Measurements from ENCODE around the gene EFNA4. TPM values are rescaled to one million over a fixed set of nuclear protein-coding genes. Genes with fewer than 3 reads are reported as not detected.

Gene EFNA4
- total and polyA plus RNA-seq, 3 donors from 2014 or later = 5.3 to 6.9 (median 6.0) TPM

DNA sequence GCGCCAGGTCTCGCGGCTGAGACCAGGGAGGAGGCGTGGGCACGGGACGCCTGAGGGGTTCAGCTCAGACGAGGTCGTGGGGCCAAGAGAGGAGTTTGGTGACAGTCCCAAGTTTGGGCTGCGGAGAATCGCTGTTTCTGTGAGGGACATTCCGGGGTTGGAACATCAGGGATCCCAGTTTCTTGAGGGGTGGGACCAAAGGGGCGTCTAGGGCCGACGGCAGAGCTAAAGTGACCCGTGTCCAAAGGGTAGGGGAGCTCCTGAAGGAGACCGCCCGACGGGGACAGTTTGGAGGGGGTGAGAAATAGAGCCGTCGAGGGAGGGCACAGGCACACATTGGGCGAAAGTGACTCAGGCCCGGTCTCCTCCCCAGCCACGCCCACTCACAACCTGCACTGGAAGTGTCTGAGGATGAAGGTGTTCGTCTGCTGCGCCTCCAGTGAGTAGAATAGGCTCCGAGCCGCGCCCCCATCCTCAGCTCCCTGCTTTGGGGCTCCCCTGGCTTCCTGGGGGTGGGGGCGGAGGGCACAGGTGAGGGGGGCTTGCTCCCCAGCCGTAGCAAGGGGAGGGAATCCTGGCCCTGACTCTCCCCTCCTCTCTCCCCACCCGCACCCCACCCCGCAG, 22.1 kb downstream of the EFNA4 start:
- no peaks in the 10 kb centered on the region for H3K9me3 ChIP-seq
- TF ChIP-seq, protein P1, sequence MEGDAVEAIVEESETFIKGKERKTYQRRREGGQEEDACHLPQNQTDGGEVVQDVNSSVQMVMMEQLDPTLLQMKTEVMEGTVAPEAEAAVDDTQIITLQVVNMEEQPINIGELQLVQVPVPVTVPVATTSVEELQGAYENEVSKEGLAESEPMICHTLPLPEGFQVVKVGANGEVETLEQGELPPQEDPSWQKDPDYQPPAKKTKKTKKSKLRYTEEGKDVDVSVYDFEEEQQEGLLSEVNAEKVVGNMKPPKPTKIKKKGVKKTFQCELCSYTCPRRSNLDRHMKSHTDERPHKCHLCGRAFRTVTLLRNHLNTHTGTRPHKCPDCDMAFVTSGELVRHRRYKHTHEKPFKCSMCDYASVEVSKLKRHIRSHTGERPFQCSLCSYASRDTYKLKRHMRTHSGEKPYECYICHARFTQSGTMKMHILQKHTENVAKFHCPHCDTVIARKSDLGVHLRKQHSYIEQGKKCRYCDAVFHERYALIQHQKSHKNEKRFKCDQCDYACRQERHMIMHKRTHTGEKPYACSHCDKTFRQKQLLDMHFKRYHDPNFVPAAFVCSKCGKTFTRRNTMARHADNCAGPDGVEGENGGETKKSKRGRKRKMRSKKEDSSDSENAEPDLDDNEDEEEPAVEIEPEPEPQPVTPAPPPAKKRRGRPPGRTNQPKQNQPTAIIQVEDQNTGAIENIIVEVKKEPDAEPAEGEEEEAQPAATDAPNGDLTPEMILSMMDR (IDR thresholded peaks at IDR 0.05) = no peak
- no peak for TF ChIP-seq POLR2A (IDR thresholded peaks at IDR 0.05)
- H3K4me1 ChIP-seq = peaks cover 31% of the 10 kb centered on the region
- peak overlapping the region; percentile 69 to 71 for H3K4me3 ChIP-seq
- intact Hi-C loops (cut with DNase I; ENCODE audit: low total_unique reads) = no loop called here
- H3K27me3 ChIP-seq = no peaks in the 10 kb centered on the region
- 0 to 1% methylated on average over 22 to 30 of the region's 32 CpGs for WGBS, 2 donors
- H3K36me3 ChIP-seq (ENCODE audit: low read depth, missing control alignments) = no peaks in the 10 kb centered on the region
- peak overlapping the region; percentile 83 to 94 for H3K27ac ChIP-seq
- DNase-seq = peak; percentile 56

GRCh38 chr1:155086128-155086741, 22.7 kb downstream of the EFNA4 start:
- no peaks in the 10 kb centered on the region for H3K27me3 ChIP-seq
- no peaks in the 10 kb centered on the region for H3K36me3 ChIP-seq (ENCODE audit: low read depth, missing control alignments)
- H3K4me1 ChIP-seq = peaks cover 25% of the 10 kb centered on the region
- WGBS, 2 donors = 19 to 50% methylated on average over 7 to 17 of the region's 24 CpGs
- peak; percentile 84 for DNase-seq
- TF ChIP-seq POLR2A (IDR thresholded peaks at IDR 0.05) = no peak
- TF ChIP-seq, protein P1 (IDR thresholded peaks at IDR 0.05) = peak; percentile 97 to 100 (median 98)
- H3K27ac ChIP-seq = no peak overlapping the region
- intact Hi-C loops (cut with DNase I; ENCODE audit: low total_unique reads) = no loop called here
- H3K4me3 ChIP-seq = peak overlapping the region in 1 of 2 donors; percentile 71
- H3K9me3 ChIP-seq = no peaks in the 10 kb centered on the region

DNA sequence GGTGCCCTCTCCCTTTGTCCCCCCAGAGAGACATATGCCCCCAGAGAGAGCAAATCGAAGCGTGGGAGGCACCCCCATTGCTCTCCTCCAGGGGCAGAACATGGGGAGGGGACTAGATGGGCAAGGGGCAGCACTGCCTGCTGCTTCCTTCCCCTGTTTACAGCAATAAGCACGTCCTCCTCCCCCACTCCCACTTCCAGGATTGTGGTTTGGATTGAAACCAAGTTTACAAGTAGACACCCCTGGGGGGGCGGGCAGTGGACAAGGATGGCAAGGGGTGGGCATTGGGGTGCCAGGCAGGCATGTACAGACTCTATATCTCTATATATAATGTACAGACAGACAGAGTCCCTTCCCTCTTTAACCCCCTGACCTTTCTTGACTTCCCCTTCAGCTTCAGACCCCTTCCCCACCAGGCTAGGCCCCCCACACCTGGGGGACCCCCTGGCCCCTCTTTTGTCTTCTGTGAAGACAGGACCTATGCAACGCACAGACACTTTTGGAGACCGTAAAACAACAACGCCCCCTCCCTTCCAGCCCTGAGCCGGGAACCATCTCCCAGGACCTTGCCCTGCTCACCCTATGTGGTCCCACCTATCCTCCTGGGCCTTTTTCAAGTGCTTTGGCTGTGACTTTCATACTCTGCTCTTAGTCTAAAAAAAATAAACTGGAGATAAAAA, 23.5 kb downstream of the EFNA4 start:
- H3K36me3 ChIP-seq (ENCODE audit: low read depth, missing control alignments) = no peaks in the 10 kb centered on the region
- H3K9me3 ChIP-seq = no peaks in the 10 kb centered on the region
- DNase-seq = no peak
- H3K27ac ChIP-seq = no peak overlapping the region
- intact Hi-C loops (cut with DNase I; ENCODE audit: low total_unique reads) = no loop called here
- no peak for TF ChIP-seq POLR2A (IDR thresholded peaks at IDR 0.05)
- TF ChIP-seq, protein P1 (IDR thresholded peaks at IDR 0.05) = no peak
- WGBS, 2 donors = 53 to 58% methylated on average over 7 to 8 of the region's 8 CpGs
- H3K4me1 ChIP-seq = peaks cover 21% of the 10 kb centered on the region
- H3K27me3 ChIP-seq = no peaks in the 10 kb centered on the region
- no peak overlapping the region for H3K4me3 ChIP-seq

DNA sequence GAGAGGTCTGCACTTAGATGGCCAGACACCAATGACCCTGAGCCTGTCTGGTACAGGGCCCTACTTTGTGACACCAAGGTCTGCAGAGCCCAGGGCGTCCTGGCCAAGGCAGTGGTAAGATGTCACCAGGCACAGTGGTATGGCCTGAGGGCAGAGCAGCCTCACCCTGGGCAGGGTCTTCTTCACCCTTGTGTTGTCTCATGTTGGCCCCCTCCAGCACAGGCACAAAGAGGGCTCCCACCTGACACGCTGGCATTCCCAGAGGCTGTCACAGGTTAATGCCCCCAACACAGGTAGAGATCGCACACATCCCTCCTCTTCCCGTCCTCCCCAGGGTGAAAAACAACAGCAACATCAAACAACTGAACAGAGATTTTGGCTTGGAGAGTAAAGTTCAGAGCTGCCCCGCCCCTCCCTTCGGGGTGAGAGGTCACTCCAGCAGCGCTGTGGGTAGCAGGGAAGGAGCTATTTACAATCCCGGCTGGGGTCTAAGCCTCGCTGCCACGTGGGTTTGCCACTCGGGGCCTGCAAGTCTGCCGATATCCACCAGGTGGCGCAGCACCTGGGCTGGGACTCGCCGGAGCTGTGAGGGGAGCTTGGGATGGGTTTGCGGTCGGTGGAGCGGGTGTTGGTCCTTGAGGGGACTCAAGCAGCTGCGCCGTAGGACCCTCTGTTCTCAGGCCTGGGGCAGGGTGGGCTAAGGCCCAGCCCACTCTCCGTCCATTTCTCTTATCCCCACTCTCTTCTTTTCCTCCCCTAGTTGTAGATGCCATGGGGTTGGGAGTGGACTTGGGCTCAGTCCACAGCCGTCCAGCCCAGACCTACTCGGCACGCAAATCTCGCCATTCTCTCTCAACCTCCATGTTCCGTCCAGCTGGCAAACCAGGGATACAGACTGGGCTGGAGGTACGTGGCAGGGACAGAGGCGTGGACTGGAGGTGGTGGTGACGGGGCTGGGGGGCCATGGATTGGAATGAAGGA, 27.8 kb downstream of the EFNA4 start:
- no peak overlapping the region for H3K27ac ChIP-seq
- 19 to 21% methylated on average over 19 to 29 of the region's 29 CpGs for WGBS, 2 donors

More for the DNA sequence above, 27.8 kb downstream of the EFNA4 start:
- Histone ChIP-seq H3K4me3 (no peak overlapping the region), H3K36me3 (ENCODE audit: low read depth, missing control alignments) (no peaks in the 10 kb centered on the region), H3K27me3 (no peaks in the 10 kb centered on the region), H3K9me3 (no peaks in the 10 kb centered on the region), H3K4me1 (peaks cover 14% of the 10 kb centered on the region)
- DNase-seq = peak; percentile 86
- intact Hi-C loops (cut with DNase I; ENCODE audit: low total_unique reads) = loop anchor here (5.0 kb wide), 1 partner anchor 76 kb away; no protein-coding TSS in a partner anchor
- TF ChIP-seq, protein P1 (IDR thresholded peaks at IDR 0.05) = peak; percentile 94 to 99 (median 98)
- TF ChIP-seq POLR2A (IDR thresholded peaks at IDR 0.05) = no peak

Measured in testis (tissue), 3 donors.